ENCODE data around the gene DENND1A.

GRCh38 chr9:123353041-123353440 lies 576.9 kb downstream of the DENND1A start:
- no peak for TF ChIP-seq YY1 (IDR thresholded peaks at IDR 0.05; ENCODE audit: insufficient read depth, insufficient read length)
- TF ChIP-seq ZNF274 (IDR thresholded peaks at IDR 0.05; ENCODE audit: low read depth, low read length) = no peak
- no peak for TF ChIP-seq SUZ12 (IDR thresholded peaks at IDR 0.05; ENCODE audit: extremely low read depth, insufficient read depth, insufficient read length)

Measured in NT2/D1 (cell line).